ENCODE data around the gene ZNF555. TPM values are rescaled to one million over a fixed set of nuclear protein-coding genes. Genes with fewer than 3 reads are reported as not detected.

Gene ZNF555
- polyA plus RNA-seq, 2 of the 4 experiments (the other 2 are of a cell fraction): 1.7 to 2.3 TPM

- ChIA-PET CTCF (interaction anchor here (0.9 to 2.1 kb wide), 3 partner anchors 13 to 59 kb away, joined by 4 to 8 read pairs (median 7); partner anchors contain the start of gene ZNF555), POLR2A (interaction anchor here (1.1 kb wide), 1 partner anchor 50 kb away, joined by 9 read pairs; no protein-coding TSS in a partner anchor)
- Histone ChIP-seq H3K4me3 (peak within 1 kb of the TSS; percentile 64), H3K27ac (peak within 1 kb of the TSS; percentile 75 to 98), H3K9me3 (peaks cover 18% of the 10 kb centered on the region; the same call in 2 of the 3 replicates), H3K4me2 (peak within 1 kb of the TSS; percentile 86), H3K4me1 (no peaks in the 10 kb centered on the region)
- WGBS (ENCODE audit: missing lambda C conversion rate): 0% methylated on average over 28 of the region's 100 CpGs
- FAIRE-seq (no peak), DNase-seq (ENCODE audit: low read depth in 1 of 2, low spot score in 1 of 2) (peak; percentile 93 to 98), ATAC-seq (peak; percentile 98 to 99)
- TF ChIP-seq ZFP36 (IDR thresholded peaks at IDR 0.05; ENCODE audit: borderline replicate concordance, partially characterized antibody) (no peak), POLR2A (IDR thresholded peaks at IDR 0.05; ENCODE audit: low read length) (peak; percentile 34; the same call in 1 of the 2 replicates), PHF8 (IDR thresholded peaks at IDR 0.05; ENCODE audit: borderline replicate concordance, low read depth) (peak; percentile 57; the same call in 1 of the 2 replicates), MAX (IDR thresholded peaks at IDR 0.05) (peak; percentile 56), HOXA7 (CRISPR knock-in tag; IDR thresholded peaks at IDR 0.05) (no peak), REST (IDR thresholded peaks at IDR 0.05) (no peak), NPAS2 (CRISPR knock-in tag; IDR thresholded peaks at IDR 0.05; ENCODE audit: borderline replicate concordance) (peak; percentile 77)
Observed at GRCh38 chr19:2900296-2901252, 59.3 kb downstream of the ZNF555 start, which contains the start of gene ZNF57. TSS of gene ZNF57 (plus strand) at chr19:2900928. CDS start at chr19:2901046, 118 bp downstream.

GRCh38 chr19:2902590-2903218 is 61.4 kb downstream of the ZNF555 start:
- Histone ChIP-seq H3K4me3 (no peak overlapping the region), H3K27ac (no peak overlapping the region), H3K4me1 (no peaks in the 10 kb centered on the region), H3K4me2 (no peak overlapping the region), H3K9me3 (peaks cover 8% of the 10 kb centered on the region; the same call in 1 of the 3 replicates)
- 93% methylated on average over 13 of the region's 13 CpGs for WGBS (ENCODE audit: missing lambda C conversion rate)
- no peak for DNase-seq (ENCODE audit: low read depth in 1 of 2, low spot score in 1 of 2)
- POLR2A ChIA-PET: no interaction called here
- TF ChIP-seq CTCF (IDR thresholded peaks at IDR 0.05) (no peak), RCOR1 (IDR thresholded peaks at IDR 0.05; ENCODE audit: low read depth, low read length) (no peak), ZSCAN20 (CRISPR knock-in tag; IDR thresholded peaks at IDR 0.05) (no peak), RAD21 (conservative IDR thresholded peaks at IDR 0.05 in 1 of 2, IDR thresholded peaks at IDR 0.05 in 1 of 2) (no peak), USF2 (IDR thresholded peaks at IDR 0.05) (no peak), ZC3H11A (IDR thresholded peaks at IDR 0.05) (no peak), KDM1A (IDR thresholded peaks at IDR 0.05; ENCODE audit: low read depth) (no peak), HOXB5 (CRISPR knock-in tag; IDR thresholded peaks at IDR 0.05) (no peak), KDM5A (IDR thresholded peaks at IDR 0.05) (no peak), HOXA7 (CRISPR knock-in tag; IDR thresholded peaks at IDR 0.05) (no peak), EHMT2 (IDR thresholded peaks at IDR 0.05; ENCODE audit: low read depth) (no peak), TP53 (CRISPR knock-in tag; IDR thresholded peaks at IDR 0.05) (no peak), RNF2 (IDR thresholded peaks at IDR 0.05; ENCODE audit: borderline replicate concordance, low read depth) (no peak), ZFP36 (IDR thresholded peaks at IDR 0.05; ENCODE audit: borderline replicate concordance, partially characterized antibody) (no peak), NPAS2 (CRISPR knock-in tag; IDR thresholded peaks at IDR 0.05; ENCODE audit: borderline replicate concordance) (no peak), PBX3 (IDR thresholded peaks at IDR 0.05) (no peak), HMGXB4 (CRISPR knock-in tag; IDR thresholded peaks at IDR 0.05; ENCODE audit: borderline replicate concordance) (no peak)
- CTCF ChIA-PET: interaction anchor here (1.1 kb wide), 1 partner anchor 9 kb away, joined by 3 read pairs; no protein-coding TSS in a partner anchor
- FAIRE-seq: no peak
- no peak for ATAC-seq

Data from A549 (cell line).